SK-N-SH (cell line): ENCODE results near the gene RCAN3. TPM values are rescaled to one million over a fixed set of nuclear protein-coding genes. Genes with fewer than 3 reads are reported as not detected.

Experiments used
- CTCF ChIA-PET: fragments of 300-600, 350-600 bp; formaldehyde crosslinking; extraction: SDS; loops from one replicate; lab custom pipeline; 2021; lab: Yijun Ruan, JAX
- POLR2A ChIA-PET: fragments of 350-600 bp; sonication (Branson Sonifier 250); formaldehyde crosslinking; extraction: SDS; loops from one replicate; lab custom pipeline; 2020; ENCODE audit warnings: antibody characterized with exemption, inconsistent platforms; lab: Yijun Ruan, JAX
- DNase-seq: peaks from one replicate; pipeline ENCODE4 v3.0.0; 2012
- H2AFZ ChIP-seq: fragments of 200-600 bp; sonication (generic); 2 replicates; pipeline ENCODE4 v1.8.1; 2016; ENCODE audit warnings: antibody characterized with exemption, mild to moderate bottlenecking, low read depth
- H3F3A ChIP-seq: fragments of 200-600 bp; sonication (generic); replicated peaks from 2 replicates; pipeline ENCODE3; 2016; ENCODE audit warnings: antibody characterized with exemption, mild to moderate bottlenecking; ENCODE audit not compliant: insufficient read depth
- H3K27ac ChIP-seq, 2 experiments: fragments of 200-500 bp in 1 of 2; fragments of 200-600 bp in 1 of 2; sonication (Bioruptor generic) in 1 of 2; sonication (generic), shearing (Covaris generic) in 1 of 2; 2 replicates each; pipeline versions ENCODE4 v1.5.1 to v1.6.1; 2014 to 2016; ENCODE audit warnings: low read depth in 2 of 2, inconsistent platforms in 1 of 2, low read length in 1 of 2, mild to moderate bottlenecking in 1 of 2, mixed read lengths in 1 of 2
- H3K27me3 ChIP-seq: fragments of 200-600 bp; sonication (generic), shearing (Covaris generic); 2 replicates; pipeline ENCODE4 v1.6.1; 2016; ENCODE audit warnings: mixed run types; ENCODE audit not compliant: insufficient read depth
- H3K36me3 ChIP-seq, 2 experiments: fragments of 200-500 bp in 1 of 2; fragments of 200-600 bp in 1 of 2; sonication (Bioruptor generic) in 1 of 2; sonication (generic) in 1 of 2; replicated peaks in 1 of 2; 2 replicates each; pipeline versions ENCODE3 to v1.5.1; 2014 to 2016; ENCODE audit warnings: low read length in 1 of 2, mild to moderate bottlenecking in 1 of 2; ENCODE audit not compliant: insufficient read depth in 2 of 2, control insufficient read depth in 1 of 2
- H3K4me1 ChIP-seq, 2 experiments: fragments of 200-500 bp in 1 of 2; fragments of 200-600 bp in 1 of 2; sonication (Bioruptor generic) in 1 of 2; sonication (generic), shearing (Covaris generic) in 1 of 2; 2 replicates each; pipeline versions ENCODE4 v1.5.1 to v1.6.1; 2014 to 2016; ENCODE audit warnings: low read depth in 1 of 2, low read length in 1 of 2, mixed run types in 1 of 2; ENCODE audit not compliant: insufficient read depth in 2 of 2, control insufficient read depth in 1 of 2
- H3K4me2 ChIP-seq: fragments of 200-600 bp; sonication (generic), shearing (Covaris generic); 2 replicates; pipeline ENCODE4 v1.6.1; 2017; ENCODE audit warnings: mixed run types
- H3K4me3 ChIP-seq, 2 experiments: fragments of 200-500 bp in 1 of 2; fragments of 200-600 bp in 1 of 2; sonication (Bioruptor generic) in 1 of 2; sonication (generic), shearing (Covaris generic) in 1 of 2; 2 replicates each; pipeline versions ENCODE4 v1.5.1 to v1.8.1; 2014 to 2016; ENCODE audit warnings: low read depth in 2 of 2, inconsistent platforms in 1 of 2, low read length in 1 of 2, mild to moderate bottlenecking in 1 of 2, mixed read lengths in 1 of 2, moderate library complexity in 1 of 2
- H3K79me2 ChIP-seq: fragments of 200-600 bp; sonication (generic); 2 replicates; pipeline ENCODE4 v1.8.1; 2017; ENCODE audit warnings: mild to moderate bottlenecking; ENCODE audit not compliant: insufficient read depth
- H3K9ac ChIP-seq: fragments of 200-600 bp; sonication (generic); 2 replicates; pipeline ENCODE4 v1.6.1; 2017; ENCODE audit warnings: mixed run types
- H3K9me2 ChIP-seq: fragments of 200-600 bp; sonication (generic); 2 replicates; pipeline ENCODE4 v1.6.1; 2017; ENCODE audit warnings: mixed run types
- H3K9me3 ChIP-seq: fragments of 200-600 bp; sonication (generic); 2 replicates; pipeline ENCODE4 v1.6.1; 2017; ENCODE audit warnings: mixed run types, mild to moderate bottlenecking, moderate library complexity
- H4K20me1 ChIP-seq: fragments of 200-600 bp; sonication (generic); 2 replicates; pipeline ENCODE4 v1.6.1; 2017; ENCODE audit warnings: mild to moderate bottlenecking, mixed run types; ENCODE audit not compliant: insufficient read depth
- ELF1 ChIP-seq: IDR thresholded peaks from 2 replicates; pipeline ENCODE4 v1.4.0; 2012
- EP300 ChIP-seq, 2 experiments: IDR thresholded peaks; 2 replicates each; pipeline versions ENCODE4 v1.4.0 to v1.6.1; 2012; ENCODE audit warnings: borderline replicate concordance in 1 of 2, low read depth in 1 of 2, low read length in 1 of 2
- EZH2phosphoT487 ChIP-seq: fragments of 200-600 bp; sonication (generic); IDR thresholded peaks from 2 replicates; pipeline ENCODE4 v1.6.1; 2017; ENCODE audit warnings: low read depth, mixed run types, mild to moderate bottlenecking, antibody characterized with exemption, moderate library complexity, borderline replicate concordance
- FOSL2 ChIP-seq: IDR thresholded peaks from 2 replicates; pipeline ENCODE4 v1.4.0; 2012; ENCODE audit warnings: low read depth, mild to moderate bottlenecking, moderate library complexity, borderline replicate concordance
- FOXJ3 ChIP-seq: sonication (generic); formaldehyde crosslinking; IDR thresholded peaks from 2 replicates; pipeline ENCODE4 v1.5.1; 2020; ENCODE audit warnings: mild to moderate bottlenecking, missing genetic modification reagents
- FOXM1 ChIP-seq: IDR thresholded peaks from 2 replicates; pipeline ENCODE4 v1.4.0; 2012; ENCODE audit warnings: low read depth, mild to moderate bottlenecking
- JUND ChIP-seq: IDR thresholded peaks from 2 replicates; pipeline ENCODE4 v1.4.0; 2012
- MEF2A ChIP-seq: IDR thresholded peaks from 2 replicates; pipeline ENCODE4 v1.4.0; 2012; ENCODE audit warnings: low read depth, borderline replicate concordance
- RCOR1 ChIP-seq: fragments of 150-350 bp; IDR thresholded peaks from 2 replicates; pipeline ENCODE4 v1.6.1; 2017; ENCODE audit warnings: antibody characterized with exemption, low read length
- RFX5 ChIP-seq: IDR thresholded peaks from 2 replicates; pipeline ENCODE4 v1.6.1; 2012; ENCODE audit warnings: mild to moderate bottlenecking, improper control_type of control experiment, low read length
- RXRA ChIP-seq: IDR thresholded peaks from 2 replicates; pipeline ENCODE4 v1.4.0; 2012; ENCODE audit warnings: low read depth, mild to moderate bottlenecking, borderline replicate concordance
- SIN3A ChIP-seq: IDR thresholded peaks from 2 replicates; pipeline ENCODE4 v1.6.1; 2012; ENCODE audit warnings: low read depth, mild to moderate bottlenecking, low read length, moderate library complexity, borderline replicate concordance
- SMC3 ChIP-seq: IDR thresholded peaks from 2 replicates; pipeline ENCODE4 v1.6.1; 2012; ENCODE audit warnings: low read depth, low read length, improper control_type of control experiment
- TAF1 ChIP-seq: IDR thresholded peaks from 2 replicates; pipeline ENCODE4 v1.6.1; 2012; ENCODE audit warnings: low read depth, mild to moderate bottlenecking, low read length, moderate library complexity, borderline replicate concordance
- TCF12 ChIP-seq: IDR thresholded peaks from 2 replicates; pipeline ENCODE4 v1.4.0; 2012
- TEAD4 ChIP-seq: IDR thresholded peaks from 2 replicates; pipeline ENCODE4 v1.4.0; 2012; ENCODE audit warnings: mild to moderate bottlenecking, borderline replicate concordance; ENCODE audit not compliant: insufficient read depth
- YY1 ChIP-seq: IDR thresholded peaks from 2 replicates; pipeline ENCODE4 v1.4.0; 2012; ENCODE audit warnings: low read depth, mild to moderate bottlenecking
- WGBS: methylation state at CpG from one replicate; pipeline ENCODE4 v1.1.6; 2017; ENCODE audit warnings: low lambda C conversion rate; 5-methylcytosine and 5-hydroxymethylcytosine counted together
- polyA plus RNA-seq, 3 experiments: library from polyadenylated mRNA; depleted of rRNA; stranded (reverse); fragments of >200 nt; gene quantifications; 2 replicates each; pipeline ENCODE4 v1.2.3, GENCODE V29; 2012
- TF ChIP-seq, protein P1 (sequence below): IDR thresholded peaks from 2 replicates; pipeline ENCODE4 v1.6.1; 2012; ENCODE audit warnings: mild to moderate bottlenecking, low read depth, low read length, moderate library complexity
- TF ChIP-seq, protein P2 (sequence below): IDR thresholded peaks from 2 replicates; pipeline ENCODE4 v1.4.0; 2012; ENCODE audit warnings: low read depth, borderline replicate concordance
- TF ChIP-seq, protein P3 (sequence below): IDR thresholded peaks from 2 replicates; pipeline ENCODE4 v1.4.0; 2012; ENCODE audit warnings: low read depth

The RCAN3 gene
- polyA plus RNA-seq, 1 of the 3 experiments (the other 2 are of a cell fraction), result 4.8 TPM

DNA sequence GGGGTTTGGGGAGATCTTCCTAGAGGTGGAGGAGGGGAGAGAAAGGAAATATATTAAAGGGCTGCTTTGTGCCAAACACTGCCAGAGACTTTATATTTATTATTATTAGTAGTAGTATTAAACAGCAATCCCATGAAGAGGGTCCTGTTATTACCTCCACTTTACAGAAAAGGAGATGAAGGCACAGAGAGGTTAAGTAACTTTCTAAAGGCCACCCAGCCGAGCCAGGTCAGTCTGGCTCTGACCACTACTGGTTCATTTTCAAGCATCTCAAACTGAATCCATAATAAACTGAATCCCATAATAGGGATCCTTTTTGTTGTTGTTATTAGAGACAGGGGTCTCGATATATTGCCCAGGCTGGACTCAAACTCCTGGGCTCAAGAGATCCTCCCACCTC is 65.8 kb downstream of the RCAN3 start (continued):
- TF ChIP-seq, protein P1, sequence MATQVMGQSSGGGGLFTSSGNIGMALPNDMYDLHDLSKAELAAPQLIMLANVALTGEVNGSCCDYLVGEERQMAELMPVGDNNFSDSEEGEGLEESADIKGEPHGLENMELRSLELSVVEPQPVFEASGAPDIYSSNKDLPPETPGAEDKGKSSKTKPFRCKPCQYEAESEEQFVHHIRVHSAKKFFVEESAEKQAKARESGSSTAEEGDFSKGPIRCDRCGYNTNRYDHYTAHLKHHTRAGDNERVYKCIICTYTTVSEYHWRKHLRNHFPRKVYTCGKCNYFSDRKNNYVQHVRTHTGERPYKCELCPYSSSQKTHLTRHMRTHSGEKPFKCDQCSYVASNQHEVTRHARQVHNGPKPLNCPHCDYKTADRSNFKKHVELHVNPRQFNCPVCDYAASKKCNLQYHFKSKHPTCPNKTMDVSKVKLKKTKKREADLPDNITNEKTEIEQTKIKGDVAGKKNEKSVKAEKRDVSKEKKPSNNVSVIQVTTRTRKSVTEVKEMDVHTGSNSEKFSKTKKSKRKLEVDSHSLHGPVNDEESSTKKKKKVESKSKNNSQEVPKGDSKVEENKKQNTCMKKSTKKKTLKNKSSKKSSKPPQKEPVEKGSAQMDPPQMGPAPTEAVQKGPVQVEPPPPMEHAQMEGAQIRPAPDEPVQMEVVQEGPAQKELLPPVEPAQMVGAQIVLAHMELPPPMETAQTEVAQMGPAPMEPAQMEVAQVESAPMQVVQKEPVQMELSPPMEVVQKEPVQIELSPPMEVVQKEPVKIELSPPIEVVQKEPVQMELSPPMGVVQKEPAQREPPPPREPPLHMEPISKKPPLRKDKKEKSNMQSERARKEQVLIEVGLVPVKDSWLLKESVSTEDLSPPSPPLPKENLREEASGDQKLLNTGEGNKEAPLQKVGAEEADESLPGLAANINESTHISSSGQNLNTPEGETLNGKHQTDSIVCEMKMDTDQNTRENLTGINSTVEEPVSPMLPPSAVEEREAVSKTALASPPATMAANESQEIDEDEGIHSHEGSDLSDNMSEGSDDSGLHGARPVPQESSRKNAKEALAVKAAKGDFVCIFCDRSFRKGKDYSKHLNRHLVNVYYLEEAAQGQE, result no peak
- TF ChIP-seq FOXM1, result no peak
- no peak for TF ChIP-seq SMC3
- TF ChIP-seq FOXJ3 (CRISPR knock-in tag), result no peak

DNA sequence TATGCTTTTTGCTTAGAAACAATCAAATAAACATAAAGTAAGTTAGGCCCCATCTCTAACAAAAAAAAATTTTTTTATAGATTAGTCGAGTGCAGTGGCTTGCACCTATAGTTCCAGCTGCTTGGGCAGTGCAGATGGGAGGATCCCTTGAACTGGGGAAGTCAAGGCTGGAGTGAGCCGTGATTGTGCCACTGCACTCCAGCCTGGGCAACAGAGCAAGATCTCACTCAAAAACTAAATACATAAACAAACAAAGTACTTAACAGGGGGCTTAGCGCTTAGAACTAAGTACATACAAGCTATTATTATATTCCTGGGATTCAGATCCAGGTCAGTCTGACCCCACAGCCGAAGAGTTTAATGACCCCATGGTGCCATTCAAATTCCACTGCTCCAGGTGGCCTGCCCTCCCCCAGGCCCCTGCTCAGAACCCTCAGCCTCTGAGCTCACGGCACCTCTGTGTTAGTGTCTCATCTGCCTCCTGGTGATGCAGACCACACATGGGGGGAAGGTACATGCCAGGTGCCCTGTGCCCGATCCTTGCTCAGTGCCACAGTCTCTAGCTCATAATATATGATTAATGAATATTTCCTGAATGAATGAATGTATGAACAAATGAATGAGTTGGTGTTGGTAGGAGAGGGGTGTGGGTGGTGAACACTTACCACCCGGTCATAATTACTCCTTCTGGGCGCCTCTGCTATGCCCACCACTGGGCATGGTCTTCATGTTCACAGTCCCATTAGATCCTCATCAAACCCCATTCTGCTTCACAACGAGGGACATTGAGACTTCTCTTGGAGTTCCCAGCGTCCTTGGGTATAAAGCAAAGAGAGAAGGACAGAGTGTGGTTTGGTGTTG is 67.9 kb downstream of the RCAN3 start:
- 85% methylated on average over 10 of the region's 10 CpGs for WGBS
- Histone ChIP-seq H3K36me3 (no peaks in the 10 kb centered on the region), H3K9ac (no peak overlapping the region), H3K79me2 (no peaks in the 10 kb centered on the region), H3K27ac (no peak overlapping the region), H3F3A (no peaks in the 10 kb centered on the region), H3K27me3 (no peaks in the 10 kb centered on the region), H3K4me3 (no peak overlapping the region), H3K4me2 (no peak overlapping the region), H3K9me2 (no peaks in the 10 kb centered on the region), H2AFZ (no peak overlapping the region), H3K9me3 (no peaks in the 10 kb centered on the region), H4K20me1 (no peaks in the 10 kb centered on the region), H3K4me1 (no peaks in the 10 kb centered on the region)
- CTCF ChIA-PET, result interaction anchor here (0.6 to 1.2 kb wide), 3 partner anchors 17 to 351 kb away, joined by 3 to 7 read pairs (median 3); no protein-coding TSS in a partner anchor
- DNase-seq, result no peak
- POLR2A ChIA-PET, result no interaction called here
- TF ChIP-seq EZH2phosphoT487 (no peak), SIN3A (no peak), YY1 (no peak), FOXJ3 (CRISPR knock-in tag) (no peak), JUND (no peak), TCF12 (no peak), EP300 (IDR thresholded peaks at IDR 0.05; ENCODE audit: borderline replicate concordance in 1 of 2, low read depth in 1 of 2, low read length in 1 of 2) (no peak), RXRA (no peak), RFX5 (no peak), FOSL2 (no peak), TEAD4 (no peak), SMC3 (no peak), ELF1 (no peak), RCOR1 (no peak), TAF1 (no peak), MEF2A (no peak)
- TF ChIP-seq, protein P2, sequence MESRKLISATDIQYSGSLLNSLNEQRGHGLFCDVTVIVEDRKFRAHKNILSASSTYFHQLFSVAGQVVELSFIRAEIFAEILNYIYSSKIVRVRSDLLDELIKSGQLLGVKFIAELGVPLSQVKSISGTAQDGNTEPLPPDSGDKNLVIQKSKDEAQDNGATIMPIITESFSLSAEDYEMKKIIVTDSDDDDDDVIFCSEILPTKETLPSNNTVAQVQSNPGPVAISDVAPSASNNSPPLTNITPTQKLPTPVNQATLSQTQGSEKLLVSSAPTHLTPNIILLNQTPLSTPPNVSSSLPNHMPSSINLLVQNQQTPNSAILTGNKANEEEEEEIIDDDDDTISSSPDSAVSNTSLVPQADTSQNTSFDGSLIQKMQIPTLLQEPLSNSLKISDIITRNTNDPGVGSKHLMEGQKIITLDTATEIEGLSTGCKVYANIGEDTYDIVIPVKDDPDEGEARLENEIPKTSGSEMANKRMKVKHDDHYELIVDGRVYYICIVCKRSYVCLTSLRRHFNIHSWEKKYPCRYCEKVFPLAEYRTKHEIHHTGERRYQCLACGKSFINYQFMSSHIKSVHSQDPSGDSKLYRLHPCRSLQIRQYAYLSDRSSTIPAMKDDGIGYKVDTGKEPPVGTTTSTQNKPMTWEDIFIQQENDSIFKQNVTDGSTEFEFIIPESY, result no peak
- TF ChIP-seq, protein P3, sequence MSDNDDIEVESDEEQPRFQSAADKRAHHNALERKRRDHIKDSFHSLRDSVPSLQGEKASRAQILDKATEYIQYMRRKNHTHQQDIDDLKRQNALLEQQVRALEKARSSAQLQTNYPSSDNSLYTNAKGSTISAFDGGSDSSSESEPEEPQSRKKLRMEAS, result no peak
- TF ChIP-seq, protein P1, result no peak
